ENCODE measurements around the gene FUT1.
"Not testable (repeated sequence)": the region's sequence is repeated elsewhere in the genome, so short reads cannot be mapped to it uniquely, and the experiment has no call there.

FUT1 gene

DNA sequence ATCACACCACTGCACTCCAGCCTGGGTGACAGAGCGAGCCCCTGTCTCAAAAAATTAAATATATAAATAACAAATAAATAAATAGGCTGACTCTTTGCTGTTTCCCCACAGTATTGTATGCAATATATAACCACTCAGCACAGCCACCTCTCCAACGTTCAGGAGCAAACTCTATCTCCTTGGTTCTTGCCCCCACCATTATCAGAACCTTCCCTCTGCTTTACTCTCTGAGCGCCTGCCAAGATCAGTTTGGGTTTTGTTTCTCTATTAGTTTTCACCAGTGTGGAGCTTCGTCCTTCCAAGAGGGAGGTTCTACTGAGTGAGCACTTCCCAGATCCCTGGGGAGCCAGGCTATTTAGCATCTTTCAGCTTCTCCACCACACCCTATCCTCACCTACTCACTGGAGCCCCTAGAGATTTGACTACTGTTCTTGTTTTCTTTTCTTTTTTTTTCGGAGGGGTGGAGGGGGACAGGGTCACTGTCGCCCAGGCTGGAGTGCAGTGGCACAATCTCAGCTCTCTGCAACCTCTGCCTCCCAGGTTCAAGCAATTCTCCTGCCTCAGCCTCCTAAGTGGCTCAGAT, 15.8 kb upstream of the FUT1 start:
- DNase-seq: not testable (repeated sequence)

DNA sequence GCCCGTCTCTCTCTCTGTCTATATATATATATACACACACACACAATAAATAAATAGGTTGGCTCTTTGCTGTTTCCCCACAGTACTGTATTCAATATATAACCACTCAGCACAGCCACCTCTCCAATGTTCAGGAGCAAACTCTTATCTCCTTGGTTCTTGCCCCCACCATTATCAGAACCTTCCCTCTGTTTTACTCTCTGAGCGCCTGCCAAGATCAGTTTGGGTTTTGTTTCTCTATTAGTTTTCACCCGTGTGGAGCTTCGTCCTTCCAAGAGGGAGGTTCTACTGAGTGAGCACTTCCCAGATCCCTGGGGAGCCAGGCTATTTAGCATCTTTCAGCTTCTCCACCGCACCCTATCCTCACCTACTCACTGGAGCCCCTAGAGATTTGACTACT, 13.4 kb upstream of the FUT1 start:
- DNase-seq: not testable (repeated sequence)

DNA sequence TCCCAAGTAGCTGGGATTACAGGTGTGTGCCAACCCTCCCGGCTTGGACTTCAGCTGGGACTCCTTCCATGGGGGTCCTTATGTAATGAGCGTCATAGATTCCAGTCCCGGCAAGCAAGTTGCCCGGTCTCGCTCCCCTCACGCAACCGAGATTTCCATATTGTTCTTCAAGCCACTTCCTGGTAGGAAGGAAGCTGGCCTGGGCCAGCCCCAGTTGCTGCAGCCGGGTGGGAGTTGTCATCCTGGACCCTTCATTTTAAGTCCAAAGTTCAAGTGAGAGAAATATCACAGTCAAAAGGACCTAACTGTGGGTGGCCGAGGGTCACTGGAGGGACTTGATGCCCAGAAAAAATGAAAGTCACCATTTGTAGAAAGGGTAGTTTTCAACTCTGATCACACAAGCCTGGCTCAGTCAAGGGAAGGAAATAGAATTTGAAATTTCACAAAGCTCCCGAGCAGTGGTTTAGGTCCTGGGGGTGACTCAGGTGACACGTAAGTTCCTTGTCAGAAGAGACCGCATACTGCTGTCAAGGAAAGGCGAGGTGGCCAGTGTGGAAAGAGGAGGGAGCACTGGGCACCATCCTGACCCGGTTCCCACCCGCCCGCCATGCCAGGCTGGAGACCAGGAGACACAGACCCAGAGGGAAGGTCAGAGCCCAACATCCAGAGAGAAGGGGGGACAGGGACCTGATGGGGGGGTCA, 8.2 kb upstream of the FUT1 start:
- DNase-seq: no peak

DNA sequence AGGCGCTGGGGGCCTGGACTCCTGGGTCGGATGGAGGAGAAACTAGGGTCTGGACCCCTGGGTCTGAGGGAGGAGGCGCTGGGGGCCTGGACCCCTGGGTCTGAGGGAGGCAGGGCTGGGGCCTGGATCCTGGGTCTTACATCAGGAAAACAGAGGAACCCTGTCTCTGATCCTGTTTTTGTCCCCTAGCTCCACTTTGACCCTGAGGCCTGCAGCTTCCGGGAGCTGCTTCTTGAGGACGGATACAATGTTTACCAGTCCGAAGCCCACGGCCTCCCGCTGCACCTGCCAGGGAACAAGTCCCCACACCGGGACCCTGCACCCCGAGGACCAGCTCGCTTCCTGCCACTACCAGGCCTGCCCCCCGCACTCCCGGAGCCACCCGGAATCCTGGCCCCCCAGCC, 5.3 kb upstream of the FUT1 start:
- no peak for DNase-seq

DNA sequence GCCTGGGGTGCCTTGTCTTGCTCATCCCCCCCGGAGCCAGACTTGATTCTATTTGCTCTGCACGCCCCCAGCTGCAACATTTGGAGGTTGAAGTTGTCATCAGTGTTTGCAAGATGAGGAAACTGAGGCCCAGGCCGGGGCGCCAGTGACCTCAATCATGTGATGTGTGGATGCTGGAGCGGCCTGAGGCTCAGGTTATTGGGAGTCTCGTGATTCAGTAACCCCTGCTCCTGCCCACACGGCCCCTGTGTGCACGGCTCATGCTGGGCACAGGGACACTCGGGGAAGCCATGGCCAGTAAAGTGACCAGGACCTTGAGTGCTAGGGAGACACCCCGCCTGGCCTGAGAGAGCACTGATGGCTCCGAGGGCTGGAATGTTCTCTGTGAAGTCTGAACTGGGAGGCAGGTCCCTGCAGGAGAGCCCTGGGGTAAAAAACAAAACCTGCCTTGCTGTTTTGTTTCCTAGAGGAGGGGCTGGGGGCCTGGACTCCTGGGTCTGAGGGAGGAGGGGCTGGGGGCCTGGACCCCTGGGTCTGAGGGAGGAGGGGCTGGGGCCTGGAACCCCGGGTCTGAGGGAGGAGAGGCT, 4.7 kb upstream of the FUT1 start:
- DNase-seq: no peak

DNA sequence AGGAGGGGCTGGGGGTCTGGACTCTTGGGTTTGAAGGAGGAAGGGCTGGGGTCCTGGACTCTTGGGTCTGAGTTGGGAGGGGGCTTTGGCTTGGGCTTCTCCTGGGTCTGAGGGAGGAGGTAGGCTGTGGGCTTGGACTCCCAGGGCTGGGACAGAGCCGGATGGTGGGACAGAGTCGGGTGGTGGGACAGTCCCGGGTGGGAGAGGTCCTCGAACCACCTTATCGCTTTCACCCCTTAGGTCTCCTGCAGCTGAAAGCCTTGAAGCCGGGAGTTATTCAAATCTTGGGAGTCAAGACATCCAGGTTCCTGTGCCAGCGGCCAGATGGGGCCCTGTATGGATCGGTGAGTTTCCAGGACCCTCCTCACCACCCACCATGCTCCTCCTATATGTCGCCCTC, 4.2 kb upstream of the FUT1 start:
- no peak for DNase-seq

DNA sequence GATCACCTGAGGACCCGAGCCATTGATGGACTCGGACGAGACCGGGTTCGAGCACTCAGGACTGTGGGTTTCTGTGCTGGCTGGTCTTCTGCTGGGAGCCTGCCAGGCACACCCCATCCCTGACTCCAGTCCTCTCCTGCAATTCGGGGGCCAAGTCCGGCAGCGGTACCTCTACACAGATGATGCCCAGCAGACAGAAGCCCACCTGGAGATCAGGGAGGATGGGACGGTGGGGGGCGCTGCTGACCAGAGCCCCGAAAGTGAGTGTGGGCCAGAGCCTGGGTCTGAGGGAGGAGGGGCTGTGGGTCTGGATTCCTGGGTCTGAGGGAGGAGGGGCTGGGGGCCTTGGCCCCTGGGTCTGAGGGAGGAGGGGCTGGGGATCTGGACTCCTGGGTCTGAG, 3.8 kb upstream of the FUT1 start:
- no peak for DNase-seq

DNA sequence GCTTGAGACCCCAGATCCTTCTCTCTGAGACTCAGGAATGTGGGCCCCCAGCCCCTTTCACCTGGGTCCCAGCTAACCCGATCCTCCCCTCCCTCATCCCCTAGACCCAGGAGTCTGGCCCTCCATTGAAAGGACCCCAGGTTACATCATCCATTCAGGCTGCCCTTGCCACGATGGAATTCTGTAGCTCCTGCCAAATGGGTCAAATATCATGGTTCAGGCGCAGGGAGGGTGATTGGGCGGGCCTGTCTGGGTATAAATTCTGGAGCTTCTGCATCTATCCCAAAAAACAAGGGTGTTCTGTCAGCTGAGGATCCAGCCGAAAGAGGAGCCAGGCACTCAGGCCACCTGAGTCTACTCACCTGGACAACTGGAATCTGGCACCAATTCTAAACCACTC, 3.3 kb upstream of the FUT1 start:
- no peak for DNase-seq

DNA sequence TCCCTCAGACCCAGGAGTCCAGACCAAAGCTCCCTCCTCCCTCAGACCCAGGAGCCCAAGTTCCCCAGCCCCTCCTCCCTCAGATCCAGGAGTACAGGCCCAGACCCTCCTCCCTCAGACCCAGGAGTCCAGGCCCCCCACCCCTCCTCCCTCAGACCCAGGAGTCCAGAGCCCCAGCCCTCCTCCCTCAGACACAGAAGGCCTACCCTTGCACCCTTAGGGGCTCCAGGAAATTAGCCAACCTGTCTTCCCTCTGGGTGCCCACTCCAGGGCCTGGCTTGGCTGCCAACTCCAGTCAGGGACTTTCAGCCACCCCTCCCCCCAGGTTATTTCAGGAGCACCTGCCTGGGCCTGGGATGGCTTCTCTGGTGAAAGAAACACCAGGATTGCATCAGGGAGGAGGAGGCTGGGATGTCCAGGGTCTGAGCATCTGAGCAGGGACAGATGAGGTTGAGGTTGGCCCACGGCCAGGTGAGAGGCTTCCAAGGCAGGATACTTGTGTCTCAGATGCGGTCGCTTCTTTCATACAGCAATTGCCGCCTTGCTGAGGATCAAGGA, 2.7 kb upstream of the FUT1 start, which contains the start of gene FGF21:
TSS of gene FGF21 (plus strand) at position 441 of the 558 bp plus-strand sequence. CDS start 713 bp downstream, outside the sequence.
- DNase-seq: no peak

DNA sequence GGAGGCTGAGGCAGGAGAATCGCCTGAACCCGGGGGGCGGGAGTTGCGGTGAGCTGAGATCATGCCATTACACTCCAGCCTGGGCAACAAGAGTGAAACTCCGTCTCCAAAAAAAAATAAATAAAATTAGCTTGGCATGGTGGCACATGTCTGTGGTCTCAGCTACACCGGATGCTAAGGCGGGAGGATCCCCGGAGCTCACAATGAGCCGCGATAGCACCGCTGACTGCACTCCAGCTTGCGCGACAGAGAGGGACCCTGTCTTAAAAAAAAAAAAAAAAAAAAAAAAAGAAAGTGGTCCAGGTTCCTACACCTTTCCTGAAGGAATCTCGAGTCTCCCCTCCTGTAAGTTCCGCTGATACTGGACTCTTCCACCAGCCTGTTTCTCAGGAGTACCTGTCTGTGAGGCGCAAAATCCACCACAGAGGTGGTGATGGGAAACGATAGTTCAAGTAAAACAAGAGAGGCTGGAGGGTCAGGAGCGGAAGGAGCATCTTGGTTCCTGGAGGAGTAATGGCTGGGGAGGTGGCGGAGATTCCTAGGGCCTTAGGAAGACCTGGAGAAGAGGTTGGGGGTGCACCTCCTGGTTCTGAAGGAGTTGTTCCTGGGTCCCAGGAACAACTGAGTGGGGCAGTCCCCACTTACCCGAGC, 471 bp downstream of the FUT1 start:
- no peak for DNase-seq

DNA sequence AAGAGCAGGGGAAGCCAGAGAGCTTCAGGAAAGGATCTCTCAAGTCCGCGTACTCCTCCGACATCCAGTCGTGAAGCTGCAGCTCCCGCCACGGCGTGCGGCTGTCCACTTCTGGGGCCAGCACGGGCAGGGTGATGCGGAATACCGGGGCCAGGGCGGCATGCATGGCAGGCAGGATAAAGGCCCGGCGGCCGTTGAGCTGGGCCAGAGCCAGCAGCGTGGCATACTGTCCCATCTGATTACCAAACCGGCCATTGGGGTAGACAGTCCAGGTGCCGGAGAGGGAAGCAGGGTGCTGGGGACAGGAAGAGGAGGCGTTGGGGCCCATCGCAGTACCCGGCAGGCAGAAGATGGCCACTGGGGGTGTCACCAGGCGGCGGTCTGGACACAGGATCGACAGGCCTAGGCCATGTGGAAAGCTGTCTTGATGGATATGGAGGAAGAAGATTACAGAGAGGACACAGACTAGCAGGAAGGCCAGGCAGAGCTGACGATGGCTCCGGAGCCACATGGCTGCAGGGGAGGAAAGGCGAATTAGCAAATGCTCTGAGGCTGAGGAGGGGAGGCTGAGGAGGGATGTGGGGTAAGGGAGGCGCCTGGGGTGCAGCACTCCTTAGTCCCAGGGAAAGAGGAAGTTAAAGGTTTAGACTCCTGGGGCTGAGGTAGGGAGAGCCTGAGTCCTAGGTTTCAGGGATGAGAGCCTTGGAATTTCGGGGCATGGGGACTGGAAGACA, 1.5 kb downstream of the FUT1 start:
- DNase-seq: no peak

DNA sequence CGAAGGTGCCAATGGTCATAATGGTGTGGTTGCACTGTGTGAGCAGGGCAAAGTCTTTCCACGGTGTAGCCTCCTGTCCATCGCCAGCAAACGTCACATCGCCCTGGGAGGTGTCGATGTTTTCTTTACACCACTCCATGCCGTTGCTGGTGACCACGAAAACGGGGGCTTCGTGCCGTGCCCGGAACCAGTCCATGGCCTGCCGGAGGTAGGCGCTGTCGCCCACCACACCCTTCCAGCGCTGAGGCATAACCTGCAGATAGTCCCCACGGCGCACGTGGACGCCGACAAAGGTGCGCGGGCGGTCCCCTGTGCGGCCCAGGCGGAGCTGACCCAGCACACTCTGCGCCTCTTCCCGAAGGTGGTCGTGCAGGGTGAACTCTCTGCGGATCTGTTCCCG, 2.1 kb downstream of the FUT1 start:
- no peak for DNase-seq

DNA sequence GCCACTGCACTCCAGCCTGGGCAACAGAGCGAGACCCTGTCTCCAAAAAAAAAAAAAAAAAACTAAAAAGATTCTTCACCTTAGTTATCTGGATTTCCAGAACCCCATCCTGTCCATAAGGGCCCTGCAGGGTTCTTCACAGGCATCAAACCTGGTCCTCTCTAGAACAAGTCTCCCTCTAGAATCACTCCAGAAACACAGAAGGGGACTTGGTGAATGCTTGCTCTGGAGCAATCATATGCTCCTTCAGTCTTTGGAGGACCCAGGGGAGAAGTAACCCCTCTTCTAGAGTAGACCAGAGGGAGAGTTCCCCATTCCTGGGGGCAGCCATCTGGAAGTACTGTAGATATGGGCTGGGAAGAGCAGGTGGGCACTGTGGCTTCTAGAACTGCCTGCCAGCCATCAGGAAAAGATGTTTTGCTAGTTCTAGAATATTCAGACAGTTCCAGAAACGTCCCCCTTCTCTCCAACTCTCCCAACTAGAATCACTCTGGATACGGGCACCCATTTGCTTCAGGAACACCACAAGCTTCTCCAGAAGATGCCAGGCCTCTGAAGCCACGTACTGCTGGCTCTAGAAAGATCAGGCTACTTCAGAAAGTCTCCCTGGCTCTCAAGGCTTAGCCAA, 2.8 kb downstream of the FUT1 start:
- DNase-seq: no peak

DNA sequence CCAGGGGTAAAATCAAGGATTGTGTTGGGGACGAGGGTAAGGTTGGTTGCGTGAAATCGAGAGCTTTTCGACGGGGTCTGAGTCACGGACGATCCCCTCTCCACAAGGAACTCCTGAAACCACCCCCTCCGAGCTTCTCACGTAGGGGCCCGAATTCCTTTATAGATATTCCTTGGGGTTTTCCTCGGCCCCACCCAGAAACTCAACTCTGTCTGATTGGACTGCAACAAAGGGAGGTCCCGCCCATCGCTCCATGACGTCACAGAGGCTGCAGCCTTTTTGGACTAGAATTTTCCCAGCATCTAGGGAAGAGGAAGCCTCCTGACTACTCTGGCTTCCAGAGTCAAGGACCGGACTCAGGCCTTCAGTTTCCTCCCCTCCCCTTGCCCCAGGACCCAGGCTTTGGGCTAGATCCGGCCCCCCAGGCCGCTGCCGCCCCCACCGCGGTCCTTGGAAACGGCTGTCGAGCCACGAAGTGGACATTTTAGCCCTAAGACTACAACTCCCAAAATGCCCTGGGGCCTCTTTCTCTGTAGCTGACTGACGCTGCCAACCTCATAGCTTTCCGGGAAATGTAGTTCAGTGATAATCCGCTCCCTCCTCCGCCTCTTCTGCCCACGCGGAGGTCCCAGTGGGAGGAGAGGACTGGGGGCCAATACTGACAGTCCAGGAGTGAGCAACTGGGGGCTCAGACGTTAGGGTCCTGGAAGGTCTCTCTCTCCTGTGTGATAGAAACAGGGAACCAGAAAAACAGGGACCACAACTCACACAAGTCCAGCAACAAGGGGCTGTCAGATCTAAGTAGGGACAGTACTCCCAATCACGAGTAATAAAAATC, 5.5 kb downstream of the FUT1 start, which contains the start of gene IZUMO1:
TSS of gene IZUMO1 (minus strand) at position 172 of the 838 bp plus-strand sequence. CDS start 1,050 bp downstream, outside the sequence.
- no peak for DNase-seq

DNA sequence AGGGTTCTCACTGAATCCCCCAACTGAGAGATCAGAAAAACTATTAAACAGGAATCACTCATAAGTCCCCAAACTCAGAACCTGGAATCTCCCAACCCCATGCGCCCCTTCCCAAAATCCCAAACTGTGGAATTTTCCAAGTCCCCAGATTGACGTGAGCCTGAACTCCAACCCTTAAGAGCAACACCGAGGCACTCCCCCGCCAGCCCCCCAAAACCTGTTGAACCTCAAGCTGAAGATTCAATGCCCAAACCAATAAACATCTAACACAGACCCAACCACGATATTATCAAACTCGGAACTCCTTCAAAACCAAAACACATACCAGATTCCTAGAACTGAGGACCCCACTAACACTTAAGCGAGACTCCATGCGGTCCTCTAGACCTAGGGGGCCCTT, 6.3 kb downstream of the FUT1 start:
- no peak for DNase-seq

DNA sequence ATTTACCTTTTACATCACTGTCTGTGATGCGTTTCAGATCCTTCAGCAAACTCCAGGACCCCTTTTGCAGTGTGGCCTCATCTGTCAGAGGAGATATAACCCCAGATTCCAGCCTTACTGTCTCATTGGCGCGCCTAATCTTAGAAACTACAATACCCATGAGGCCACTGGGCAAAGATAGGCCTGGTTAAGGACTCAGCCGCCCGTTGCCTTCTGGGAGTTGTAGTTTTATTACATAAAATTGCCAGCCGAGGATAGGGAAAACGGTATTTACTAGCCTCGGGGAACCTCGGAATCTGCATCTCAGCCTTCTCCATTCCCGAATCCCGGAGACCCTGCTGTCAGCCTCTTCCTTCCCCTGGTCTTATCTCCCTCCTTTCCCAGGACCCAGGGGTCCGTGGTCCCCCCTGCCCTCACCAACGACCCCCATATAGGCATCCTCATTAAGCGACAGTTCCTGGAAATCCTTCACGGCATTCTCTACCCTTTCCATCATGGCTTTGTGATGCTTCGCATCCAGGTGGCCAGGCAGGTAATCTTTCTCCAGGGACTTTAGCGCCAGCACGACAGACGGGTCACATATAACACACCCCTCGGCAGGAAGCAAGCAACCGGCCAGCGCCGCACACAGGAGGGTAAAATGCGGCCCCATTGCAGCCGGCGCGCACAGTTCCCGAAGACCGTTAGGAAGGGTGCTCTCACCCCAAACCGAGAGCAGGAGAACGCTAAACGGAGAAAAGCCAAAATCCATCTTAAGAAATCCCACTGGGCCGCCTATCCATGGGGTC, 7.0 kb downstream of the FUT1 start:
- DNase-seq: no peak

DNA sequence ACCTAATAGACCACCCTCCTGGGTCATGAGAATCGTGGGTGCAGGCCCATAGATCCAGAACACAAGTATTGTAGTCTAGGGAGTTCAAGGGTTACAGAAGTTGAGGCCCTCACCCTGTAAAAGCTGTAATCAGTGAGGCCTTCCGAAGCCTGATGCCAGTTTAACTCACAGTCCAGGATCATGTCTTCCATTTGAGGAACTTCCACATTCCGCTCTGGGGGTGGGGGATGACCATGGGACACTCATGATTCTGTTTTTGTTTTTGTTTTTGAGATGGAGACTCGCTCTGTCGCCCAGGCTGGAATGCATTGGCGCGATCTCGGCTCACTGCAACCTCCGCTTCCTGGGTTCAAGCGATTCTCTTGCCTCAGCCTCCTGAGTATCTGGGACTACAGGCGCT, 10.3 kb downstream of the FUT1 start:
- DNase-seq: no peak

DNA sequence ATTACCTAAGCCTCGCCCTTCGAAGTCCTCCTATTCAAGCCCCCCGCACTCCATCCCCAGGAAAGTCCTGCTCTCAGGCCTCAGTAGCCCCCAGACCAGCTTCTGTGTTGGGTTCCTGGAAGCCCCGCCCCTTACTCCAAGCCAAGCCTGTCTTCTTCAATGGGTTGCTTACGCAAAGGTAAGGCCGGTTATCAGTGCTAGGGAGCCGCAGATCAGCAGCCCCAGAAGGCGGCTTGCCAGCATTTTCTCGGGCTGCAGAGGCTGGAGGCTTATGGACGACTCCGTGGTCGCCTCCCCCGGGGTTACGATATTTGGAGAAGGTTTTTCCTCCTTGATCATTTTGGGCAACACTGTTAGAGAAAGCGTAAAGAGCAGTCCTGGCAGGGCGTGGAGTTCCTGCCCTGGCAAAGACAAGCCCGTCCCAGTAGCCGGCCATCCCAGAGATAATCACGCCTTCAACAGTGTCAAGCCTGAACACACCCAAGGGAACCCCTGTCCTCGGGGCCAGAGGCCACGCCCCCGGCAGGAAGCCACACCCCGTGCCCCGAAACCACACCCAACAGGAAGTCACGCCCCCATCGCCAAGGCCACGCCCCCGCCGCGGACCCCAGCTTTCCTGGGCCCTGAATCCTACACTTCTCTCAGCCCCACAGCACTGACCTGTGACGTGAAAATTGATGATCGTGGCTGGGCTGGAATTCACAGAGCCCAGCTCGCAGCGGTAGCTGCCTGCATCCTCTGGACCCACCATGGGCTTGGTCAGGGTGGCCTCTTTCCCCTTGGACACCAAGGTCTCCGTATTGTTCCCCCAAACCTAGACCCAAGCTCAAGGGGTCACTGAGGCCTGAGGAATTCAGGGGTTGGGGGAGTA, 11.1 kb downstream of the FUT1 start:
- DNase-seq: no peak

All from activated gamma-delta T cell (primary cell).